ENCODE results near the gene AMACR.

GRCh38 chr5:33999978-34000377 is 7.9 kb downstream of the AMACR start:
- TF ChIP-seq CTCF (conservative IDR thresholded peaks at IDR 0.05; ENCODE audit: low read depth in 2 of 2) (no peak), REST (IDR thresholded peaks at IDR 0.05; ENCODE audit: unreplicated experiment) (no peak), CREB1 (CRISPR knock-in tag; IDR thresholded peaks at IDR 0.05; ENCODE audit: low read depth) (no peak), POLR2AphosphoS5 (IDR thresholded peaks at IDR 0.05; ENCODE audit: low read depth) (no peak), EZH2 (IDR thresholded peaks at IDR 0.05; ENCODE audit: low read depth, unreplicated experiment) (no peak), ZNF114 (CRISPR knock-in tag; IDR thresholded peaks at IDR 0.05) (no peak), EZH2phosphoT487 (IDR thresholded peaks at IDR 0.05; ENCODE audit: unreplicated experiment) (no peak), ETS1 (IDR thresholded peaks at IDR 0.05) (no peak), ZNF331 (CRISPR knock-in tag; IDR thresholded peaks at IDR 0.05; ENCODE audit: low read depth) (no peak), JUNB (IDR thresholded peaks at IDR 0.05; ENCODE audit: unreplicated experiment) (no peak), NANOG (IDR thresholded peaks at IDR 0.05; ENCODE audit: borderline replicate concordance) (no peak)
